HG03064 (cell line): Measurements from ENCODE around the gene ATAD3A.
"Not testable (repeated sequence)": the region's sequence is repeated elsewhere in the genome, so short reads cannot be mapped to it uniquely, and the experiment has no call there.

Experiments used
- ATAC-seq: cut with Tn5 transposase; IDR thresholded peaks from one replicate; pipeline ENCODE4 v1.9.1; 2021; ENCODE audit warnings: low read depth; ENCODE audit not compliant: unreplicated experiment

The ATAD3A gene

GRCh38 chr1:1511533-1512285 is at the start of gene ATAD3A:
TSS of gene ATAD3A (plus strand) at chr1:1512162. CDS start at chr1:1512269, 107 bp downstream.
- peak; percentile 72 for ATAC-seq

GRCh38 chr1:1462318-1462966 is 49.5 kb upstream of the ATAD3A start:
- no peak for ATAC-seq

GRCh38 chr1:1463312-1463711 is 48.6 kb upstream of the ATAD3A start:
- no peak for ATAC-seq

- not testable (repeated sequence) for ATAC-seq
Observed at GRCh38 chr1:1468196-1468985, 43.6 kb upstream of the ATAD3A start.

DNA sequence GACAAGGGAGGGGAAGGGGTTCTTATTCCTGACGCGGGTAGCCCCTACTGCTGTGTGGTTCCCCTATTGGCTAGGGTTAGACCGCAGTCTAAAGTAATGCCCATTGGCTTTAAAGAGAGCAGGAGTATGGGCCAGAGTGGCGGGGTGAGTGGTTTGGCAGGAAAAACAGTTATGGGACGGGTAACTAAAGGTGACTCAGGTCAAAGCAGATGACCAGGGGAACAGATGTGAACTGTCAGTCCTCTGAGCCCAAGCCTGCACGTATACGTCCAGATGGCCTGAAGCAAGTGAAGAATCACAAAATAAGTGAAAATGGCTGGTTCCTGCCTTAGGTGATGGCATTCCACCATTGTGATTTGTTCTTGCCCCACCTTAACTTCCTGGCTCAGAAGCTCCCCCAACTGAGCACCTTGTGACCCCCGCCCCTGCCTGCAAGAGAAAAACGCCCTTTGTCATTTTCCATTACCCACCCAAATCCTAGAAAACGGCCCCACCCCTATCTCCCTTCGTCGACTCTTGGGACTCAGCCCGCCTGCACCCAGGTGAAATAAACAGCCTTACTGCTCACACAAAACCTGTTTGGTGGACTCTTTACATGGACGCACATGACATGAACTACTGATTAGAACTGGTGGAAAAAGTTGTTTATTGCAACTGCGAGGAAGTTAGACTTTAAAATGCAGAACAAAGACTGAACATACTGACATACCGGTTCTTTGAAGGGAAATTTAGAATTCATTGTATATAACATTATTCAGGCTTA is 41.2 kb upstream of the ATAD3A start:
- ATAC-seq = no peak

DNA sequence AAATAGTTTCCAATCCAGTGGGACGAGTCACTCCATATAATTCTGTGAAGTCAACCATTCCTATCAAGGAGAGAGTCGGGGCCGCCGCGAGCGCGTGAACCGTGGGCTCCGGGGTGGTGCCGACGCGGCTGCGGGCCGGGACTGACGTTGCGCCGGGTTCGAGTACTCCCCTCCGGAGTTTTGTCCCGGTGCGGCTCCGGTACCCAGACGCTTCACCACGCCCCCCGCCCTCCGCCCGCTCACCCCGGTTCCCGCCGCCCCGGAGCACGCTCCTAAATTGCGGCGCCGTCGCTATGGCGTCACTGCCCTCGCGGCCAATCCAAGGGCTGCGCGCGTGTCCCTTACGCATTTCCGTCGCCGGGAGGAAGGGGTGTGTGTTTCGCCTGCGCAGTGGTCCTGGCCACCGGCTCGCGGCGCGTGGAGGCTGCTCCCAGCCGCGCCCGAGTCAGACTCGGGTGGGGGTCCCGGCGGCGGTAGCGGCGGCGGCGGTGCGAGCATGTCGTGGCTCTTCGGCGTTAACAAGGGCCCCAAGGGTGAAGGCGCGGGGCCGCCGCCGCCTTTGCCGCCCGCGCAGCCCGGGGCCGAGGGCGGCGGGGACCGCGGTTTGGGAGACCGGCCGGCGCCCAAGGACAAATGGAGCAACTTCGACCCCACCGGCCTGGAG is 40.4 kb upstream of the ATAD3A start, which contains the start of gene ATAD3B:
Gene ATAD3B, plus strand, starts transcription at position 377 of the 664 bp plus-strand sequence. Its CDS starts 120 bp downstream, at position 497.
- peak; percentile 88 for ATAC-seq

DNA sequence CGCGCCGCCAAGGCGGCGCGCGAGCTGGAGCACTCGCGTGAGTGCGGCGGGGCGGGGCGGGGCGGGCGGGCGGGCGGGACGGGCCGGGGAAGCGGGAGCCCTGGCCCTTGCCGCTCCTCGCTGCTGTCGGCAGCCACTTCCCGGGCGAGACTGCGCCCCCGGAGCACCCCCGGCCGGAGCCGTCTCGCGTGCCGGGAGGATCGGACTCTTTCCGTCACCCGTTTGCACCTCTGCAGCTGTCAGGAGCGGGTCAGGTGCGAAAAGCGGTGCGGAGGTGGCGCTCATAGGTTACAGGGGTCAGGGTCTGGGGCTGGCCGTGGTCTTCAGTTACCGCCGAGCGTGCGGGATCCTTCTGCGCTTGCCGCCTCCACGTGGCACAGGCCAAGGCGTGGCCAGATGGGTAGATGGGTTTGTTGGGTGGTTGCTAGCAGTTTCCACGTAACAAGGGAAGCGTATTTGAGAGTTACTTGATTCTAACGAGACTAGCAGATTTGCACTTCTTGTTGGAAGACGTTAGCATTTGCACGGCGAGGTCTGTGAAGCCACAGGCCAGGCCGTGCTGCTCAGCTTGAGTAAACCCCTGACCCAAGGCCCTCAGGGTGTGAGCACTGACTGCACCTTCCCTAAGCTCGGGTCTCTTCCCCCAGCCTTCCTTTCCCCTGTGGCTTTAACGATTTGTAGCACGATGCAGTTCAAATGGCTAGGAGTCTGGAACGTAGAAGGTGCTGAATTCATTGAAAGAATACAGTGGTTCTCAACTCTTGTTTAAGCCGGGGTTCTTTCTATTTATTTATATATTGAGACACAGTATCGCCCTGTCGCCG is 39.7 kb upstream of the ATAD3A start:
- ATAC-seq = not testable (repeated sequence)

- not testable (repeated sequence) for ATAC-seq
Observed at GRCh38 chr1:1476011-1476410, 36.0 kb upstream of the ATAD3A start.

- no peak for ATAC-seq
Observed at GRCh38 chr1:1477206-1477605, 34.8 kb upstream of the ATAD3A start.

DNA sequence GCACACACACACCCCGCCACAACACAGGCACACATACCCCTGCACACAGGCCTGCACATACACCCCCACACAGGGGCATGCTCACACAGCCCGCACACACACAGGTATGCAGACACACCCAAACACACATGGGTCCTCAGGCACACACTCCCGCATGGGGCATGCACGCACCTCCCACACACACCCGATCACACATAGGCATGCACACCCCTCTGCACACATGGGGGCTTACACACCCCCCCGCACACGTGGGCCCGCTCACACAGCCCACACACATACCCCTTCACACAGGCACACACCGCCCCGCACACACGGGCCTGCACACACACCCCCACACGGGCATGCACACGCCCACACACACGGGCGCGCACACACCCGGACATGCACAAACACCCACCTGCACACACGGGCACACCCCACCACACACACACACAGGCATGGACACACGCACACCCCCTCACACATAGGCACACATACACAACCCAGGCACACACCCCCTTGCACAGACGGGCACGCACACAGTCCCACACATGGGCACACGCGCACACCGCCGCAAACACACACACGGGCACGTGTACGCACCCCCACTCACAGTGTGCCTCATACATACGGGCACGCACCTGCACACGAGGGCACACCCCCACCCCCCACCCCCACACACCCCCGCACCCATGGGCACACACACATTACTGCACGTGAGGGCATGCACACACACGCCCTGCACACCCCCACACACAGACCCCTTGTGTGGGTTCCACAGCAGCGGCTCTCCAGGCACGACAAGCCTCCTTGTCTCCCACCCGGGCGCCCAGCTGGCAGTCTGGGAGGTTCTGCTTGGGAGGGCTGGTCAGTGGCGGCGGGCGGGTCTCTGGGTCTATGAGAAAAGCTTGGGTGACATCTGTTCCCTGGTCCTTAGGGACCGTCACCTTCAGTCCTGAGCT is 32.1 kb upstream of the ATAD3A start:
- ATAC-seq = no peak

GRCh38 chr1:1480488-1480867 is 31.5 kb upstream of the ATAD3A start:
- not testable (repeated sequence) for ATAC-seq

GRCh38 chr1:1481811-1482210 is 30.2 kb upstream of the ATAD3A start:
- ATAC-seq = not testable (repeated sequence)

DNA sequence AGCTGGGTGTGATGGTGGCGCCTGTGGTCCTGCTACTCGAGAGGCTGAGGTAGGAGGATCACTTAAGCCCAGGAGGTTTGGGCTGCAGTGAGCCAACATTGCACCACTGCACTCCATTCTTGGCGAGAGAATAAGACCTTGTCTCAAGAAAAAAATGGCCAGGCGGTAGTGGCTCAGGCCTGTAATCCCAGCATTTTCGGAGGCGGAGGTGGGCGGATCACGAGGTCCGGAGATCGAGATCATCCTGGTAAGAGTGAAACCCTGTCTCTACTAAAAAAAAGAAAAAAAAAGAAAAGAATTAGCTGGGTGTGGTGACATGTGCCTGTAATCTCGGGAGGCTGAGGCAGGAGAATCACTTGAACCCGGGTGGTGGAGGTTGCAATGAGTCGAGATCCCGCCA is 29.1 kb upstream of the ATAD3A start:
- ATAC-seq = no peak

DNA sequence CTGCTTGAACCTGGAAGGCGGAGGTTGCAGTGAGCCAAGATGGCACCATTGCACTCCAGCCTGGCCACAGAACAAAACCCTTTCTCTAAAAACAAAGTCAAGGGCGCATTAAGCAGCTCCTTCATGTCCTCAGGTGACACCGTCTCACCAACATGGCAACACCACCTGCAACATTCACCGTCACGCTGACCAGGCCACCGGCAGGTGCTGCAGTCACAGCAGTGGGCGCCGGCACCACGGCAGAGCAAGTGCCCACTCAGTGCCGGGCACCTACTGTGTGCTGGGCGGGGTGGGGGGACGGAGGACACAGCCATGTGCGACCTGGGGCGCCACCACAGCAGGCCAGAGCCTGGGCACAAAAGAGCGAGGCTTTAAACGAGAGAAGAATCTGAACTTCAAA is 28.2 kb upstream of the ATAD3A start:
- no peak for ATAC-seq

GRCh38 chr1:1484976-1485750 is 26.8 kb upstream of the ATAD3A start:
- ATAC-seq = not testable (repeated sequence)

DNA sequence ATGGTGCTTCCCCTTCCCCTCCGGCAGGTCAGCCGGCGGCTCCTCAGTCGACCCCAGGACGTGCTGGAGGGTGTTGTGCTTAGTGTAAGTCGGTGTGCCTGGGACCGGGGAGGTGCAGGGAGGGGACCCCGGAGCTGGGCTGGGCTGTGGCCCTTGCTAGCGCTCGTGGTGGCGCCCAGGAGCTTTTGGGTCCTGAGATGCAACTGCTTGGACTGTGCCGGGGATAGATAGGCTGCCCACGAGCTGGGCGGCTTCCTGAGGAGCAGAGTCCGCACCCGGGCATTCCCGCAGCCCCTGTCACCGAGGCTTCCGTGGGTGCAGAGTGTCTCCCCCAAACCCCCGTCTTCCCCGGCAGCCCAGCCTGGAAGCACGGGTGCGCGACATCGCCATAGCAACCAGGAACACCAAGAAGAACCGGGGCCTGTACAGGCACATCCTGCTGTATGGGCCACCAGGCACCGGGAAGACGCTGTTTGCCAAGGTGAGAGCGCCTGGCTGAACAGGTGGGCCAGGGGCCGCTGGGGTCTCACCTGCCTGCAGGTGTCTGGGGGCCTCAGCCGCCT is 26.1 kb upstream of the ATAD3A start:
- not testable (repeated sequence) for ATAC-seq

DNA sequence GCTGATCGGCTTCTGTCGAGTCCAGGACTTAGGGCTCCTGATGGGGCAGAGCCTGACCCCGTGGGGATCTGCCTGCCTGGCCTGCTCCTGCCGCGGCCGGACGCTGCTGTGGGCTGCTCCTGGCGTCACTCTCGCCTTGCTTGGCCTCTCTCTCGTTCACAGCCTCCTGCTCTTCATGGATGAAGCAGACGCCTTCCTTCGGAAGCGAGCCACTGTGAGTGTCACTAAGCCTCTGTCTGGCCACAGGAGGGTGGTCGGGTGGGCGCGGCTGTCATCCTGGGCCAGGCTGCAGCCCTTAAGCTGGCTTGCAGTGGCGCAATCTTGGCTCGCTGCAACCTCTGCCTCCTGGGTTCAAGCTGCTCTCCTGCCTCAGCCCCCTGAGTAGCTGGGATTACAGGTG is 24.3 kb upstream of the ATAD3A start:
- ATAC-seq = no peak
